NT2/D1 (cell line): ENCODE results near the gene CLEC16A.
"Not testable (repeated sequence)": the region's sequence is repeated elsewhere in the genome, so short reads cannot be mapped to it uniquely, and the experiment has no call there.

Source experiments
- DNase-seq: peaks from one replicate; pipeline ENCODE4 v3.0.0-alpha.2; 2011; ENCODE audit warnings: low read depth, low spot score
- H3K27me3 ChIP-seq: 2 replicates; pipeline ENCODE4 v1.6.0; 2011; ENCODE audit warnings: mild to moderate bottlenecking; ENCODE audit not compliant: insufficient read length, insufficient read depth
- H3K36me3 ChIP-seq: 2 replicates; pipeline ENCODE4 v1.6.1; 2011; ENCODE audit warnings: mild to moderate bottlenecking, low read length, mixed read lengths; ENCODE audit not compliant: insufficient read depth, insufficient read length
- H3K4me1 ChIP-seq: 2 replicates; pipeline ENCODE4 v1.5.1; 2011; ENCODE audit not compliant: insufficient read depth, insufficient read length
- H3K4me3 ChIP-seq: 2 replicates; pipeline ENCODE4 v1.5.1; 2011; ENCODE audit warnings: low read depth; ENCODE audit not compliant: insufficient read length
- H3K9ac ChIP-seq: 2 replicates; pipeline ENCODE4 v1.6.0; 2011; ENCODE audit warnings: low read depth; ENCODE audit not compliant: insufficient read length
- H3K9me3 ChIP-seq: 2 replicates; pipeline ENCODE4 v1.5.1; 2011; ENCODE audit warnings: mild to moderate bottlenecking, low read length; ENCODE audit not compliant: insufficient read depth
- SUZ12 ChIP-seq: IDR thresholded peaks from 2 replicates; pipeline ENCODE4 v1.6.1; 2011; ENCODE audit not compliant: insufficient read length, insufficient read depth; ENCODE audit errors: extremely low read depth
- YY1 ChIP-seq: IDR thresholded peaks from 2 replicates; pipeline ENCODE4 v1.6.1; 2011; ENCODE audit not compliant: insufficient read length, insufficient read depth
- ZNF274 ChIP-seq: IDR thresholded peaks from 2 replicates; pipeline ENCODE4 v1.6.1; 2011; ENCODE audit warnings: mild to moderate bottlenecking, low read depth, low read length

CLEC16A gene

GRCh38 chr16:11217651-11218603 is 273.6 kb downstream of the CLEC16A start:
- H3K4me1 ChIP-seq, result peaks cover 2% of the 10 kb centered on the region

GRCh38 chr16:11218604-11218962 is 274.2 kb downstream of the CLEC16A start:
- TF ChIP-seq SUZ12 (no peak), ZNF274 (no peak), YY1 (no peak)
- no peaks in the 10 kb centered on the region for H3K36me3 ChIP-seq
- H3K27me3 ChIP-seq, result no peaks in the 10 kb centered on the region
- H3K4me1 ChIP-seq, result no peaks in the 10 kb centered on the region
- DNase-seq, result no peak
- no peak overlapping the region for H3K4me3 ChIP-seq
- no peak overlapping the region for H3K9ac ChIP-seq
- peaks cover 29% of the 10 kb centered on the region for H3K9me3 ChIP-seq

More at GRCh38 chr16:11217651-11218603, 273.6 kb downstream of the CLEC16A start:
- Histone ChIP-seq H3K36me3 (no peaks in the 10 kb centered on the region), H3K27me3 (no peaks in the 10 kb centered on the region), H3K9ac (no peak overlapping the region), H3K9me3 (peaks cover 29% of the 10 kb centered on the region), H3K4me3 (no peak overlapping the region)
- TF ChIP-seq ZNF274 (no peak), SUZ12 (no peak), YY1 (no peak)
- DNase-seq, result no peak

- no peak overlapping the region for H3K4me3 ChIP-seq
- H3K4me1 ChIP-seq, result no peaks in the 10 kb centered on the region
- no peak for DNase-seq
- TF ChIP-seq YY1 (no peak), SUZ12 (no peak), ZNF274 (no peak)
- H3K9me3 ChIP-seq, result peaks cover 29% of the 10 kb centered on the region
- no peaks in the 10 kb centered on the region for H3K27me3 ChIP-seq
- H3K9ac ChIP-seq, result no peak overlapping the region
- H3K36me3 ChIP-seq, result no peaks in the 10 kb centered on the region
Measured at GRCh38 chr16:11219178-11219577, 274.8 kb downstream of the CLEC16A start.

GRCh38 chr16:11220507-11220906 is 276.1 kb downstream of the CLEC16A start:
- H3K9ac ChIP-seq, DNase-seq, H3K27me3 ChIP-seq, H3K36me3 ChIP-seq, H3K4me1 ChIP-seq, H3K4me3 ChIP-seq: not testable (repeated sequence)
- peaks cover 29% of the 10 kb centered on the region for H3K9me3 ChIP-seq

DNA sequence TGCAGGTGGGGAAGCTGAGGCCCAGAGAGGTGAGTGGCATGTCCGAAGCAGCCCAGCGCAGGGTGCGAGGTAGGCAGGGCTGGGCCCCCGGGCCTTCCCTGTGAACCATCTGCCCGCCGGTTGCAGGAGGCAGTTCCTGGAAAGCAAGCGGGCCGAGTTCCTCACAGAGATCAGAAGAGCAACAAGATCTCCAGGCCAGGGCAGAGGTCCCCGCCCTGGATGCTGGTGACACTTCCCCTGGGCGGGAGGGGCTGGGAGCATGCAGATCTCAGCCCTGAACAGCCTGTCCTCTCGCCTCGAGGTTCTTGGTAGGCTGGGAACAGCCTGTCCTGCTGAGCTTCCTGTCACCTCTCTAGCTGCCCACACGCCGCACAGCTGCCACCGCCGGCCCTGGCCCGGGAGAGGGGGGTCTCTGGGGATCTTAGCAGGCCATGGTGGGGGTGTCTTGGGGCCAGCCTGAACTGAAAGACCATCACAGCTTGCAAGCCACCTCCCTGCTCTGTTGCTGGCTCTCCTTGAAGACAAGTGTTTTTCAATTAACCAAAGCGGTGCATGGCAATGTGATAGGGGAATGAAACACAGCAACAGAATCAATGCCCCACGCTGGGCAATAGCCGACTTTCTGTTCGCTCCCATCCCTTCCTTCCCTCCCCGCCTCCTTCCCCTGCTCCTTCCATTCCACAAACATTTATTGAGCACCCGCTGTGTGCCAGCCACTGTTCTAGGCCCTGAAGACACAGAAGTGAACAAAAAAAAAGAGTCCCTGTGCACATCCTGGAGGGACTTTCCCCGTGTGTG is 279.9 kb downstream of the CLEC16A start:
- TF ChIP-seq YY1, result no peak
- no peak for DNase-seq
- Histone ChIP-seq H3K36me3 (no peaks in the 10 kb centered on the region), H3K4me3 (no peak overlapping the region), H3K9ac (no peak overlapping the region), H3K4me1 (no peaks in the 10 kb centered on the region), H3K9me3 (peaks cover 3% of the 10 kb centered on the region), H3K27me3 (peaks cover 5% of the 10 kb centered on the region)

DNA sequence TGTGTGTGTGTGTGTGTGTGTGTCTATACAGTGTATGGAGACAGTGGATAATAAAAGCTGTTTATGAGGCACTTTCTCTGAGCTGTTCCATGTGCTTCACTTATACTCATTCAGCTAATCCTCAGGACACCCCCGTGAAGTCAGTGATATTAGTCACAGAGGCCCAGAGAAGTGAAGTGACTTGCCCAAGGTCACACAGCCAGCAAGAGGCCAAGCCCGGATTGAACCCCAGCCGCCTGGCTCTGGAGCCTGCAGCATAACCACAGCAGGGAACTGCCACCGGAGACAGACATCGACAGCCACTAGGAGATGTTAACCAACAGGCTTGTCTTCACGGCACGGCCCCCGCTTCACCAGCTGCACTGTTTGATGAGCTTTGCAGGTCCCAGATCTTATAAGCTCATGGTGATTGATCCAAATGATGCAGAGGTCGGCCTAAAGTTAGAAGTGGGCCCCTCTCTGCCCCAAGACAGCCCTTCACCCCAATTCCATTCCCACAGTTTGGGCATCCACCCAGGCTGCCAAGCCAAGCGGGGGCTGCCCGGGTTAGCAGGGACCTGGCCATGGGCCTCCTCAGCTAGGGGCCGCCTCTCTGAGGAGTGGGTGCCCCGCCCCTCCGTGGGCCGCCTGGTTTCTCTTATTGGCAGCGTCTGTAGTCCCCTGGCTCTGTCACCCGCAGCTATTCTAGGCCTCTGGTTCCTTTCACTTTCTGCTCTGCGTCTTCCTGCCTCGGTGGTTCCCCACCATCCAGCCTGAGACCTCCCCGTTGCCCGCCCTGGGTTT is 280.7 kb downstream of the CLEC16A start:
- H3K9ac ChIP-seq, result no peak overlapping the region
- H3K27me3 ChIP-seq, result peaks cover 5% of the 10 kb centered on the region
- TF ChIP-seq YY1 (no peak), ZNF274 (no peak), SUZ12 (no peak)
- no peaks in the 10 kb centered on the region for H3K4me1 ChIP-seq
- H3K9me3 ChIP-seq, result no peaks in the 10 kb centered on the region
- no peak for DNase-seq
- no peaks in the 10 kb centered on the region for H3K36me3 ChIP-seq
- no peak overlapping the region for H3K4me3 ChIP-seq

DNA sequence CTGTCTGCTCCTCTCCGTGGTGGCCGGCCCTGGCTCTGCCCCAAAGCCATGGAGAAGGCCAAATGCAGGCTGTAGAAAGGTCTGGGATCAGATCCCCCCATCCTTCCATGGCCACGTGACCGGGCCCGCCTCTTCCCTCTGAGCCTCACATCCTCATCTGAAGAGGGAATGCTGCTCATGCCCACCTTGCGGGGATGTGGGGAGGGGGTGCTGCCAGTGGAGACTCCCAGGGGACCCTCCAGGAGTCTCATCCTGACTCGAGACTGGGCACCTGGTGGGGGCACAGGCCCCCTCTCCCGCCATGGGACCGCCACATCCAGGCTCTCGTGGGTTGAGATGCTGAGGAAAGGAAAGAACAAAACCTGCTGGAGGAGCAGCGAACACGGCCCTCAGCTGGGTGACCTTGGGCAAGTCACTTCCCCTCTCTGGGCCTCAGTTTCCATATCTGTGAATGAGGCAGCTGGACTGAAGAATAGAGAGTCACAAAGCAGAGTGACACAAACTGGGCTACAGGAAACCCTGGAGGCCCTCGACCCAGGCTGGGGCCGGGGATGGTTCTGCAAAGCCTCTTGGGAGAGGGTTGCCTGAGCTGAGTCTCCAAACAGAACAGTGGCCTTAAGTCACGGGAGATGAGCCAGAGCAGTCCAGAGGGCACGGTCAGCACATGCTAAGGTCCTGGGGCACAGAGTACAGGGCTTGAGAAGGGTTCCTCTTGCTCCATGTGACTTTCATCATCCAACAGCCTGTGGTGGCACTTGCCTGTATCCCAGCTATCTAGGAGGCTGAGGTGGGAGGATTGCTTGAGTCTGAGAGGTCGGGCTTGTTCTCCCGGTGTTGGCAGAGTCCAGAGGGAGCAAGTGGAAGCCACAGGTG is 281.5 kb downstream of the CLEC16A start:
- Histone ChIP-seq H3K4me3 (no peak overlapping the region), H3K9ac (no peak overlapping the region), H3K4me1 (no peaks in the 10 kb centered on the region), H3K36me3 (no peaks in the 10 kb centered on the region), H3K9me3 (no peaks in the 10 kb centered on the region), H3K27me3 (peaks cover 5% of the 10 kb centered on the region)
- no peak for DNase-seq
- TF ChIP-seq YY1, result no peak
- no peak for TF ChIP-seq ZNF274
- no peak for TF ChIP-seq SUZ12
